SIG-M5 treated with dmso at 0.1 percent for 504 hours (cell line): Measurements from ENCODE around the gene GNAL.
"Not testable (repeated sequence)": the region's sequence is repeated elsewhere in the genome, so short reads cannot be mapped to it uniquely, and the experiment has no call there.

ENCODE experiments used
- DNase-seq: peaks from one replicate; lab custom pipeline; 2025; ENCODE audit not compliant: unreplicated experiment; lab: John Stamatoyannopoulos, UW

Gene GNAL

DNA sequence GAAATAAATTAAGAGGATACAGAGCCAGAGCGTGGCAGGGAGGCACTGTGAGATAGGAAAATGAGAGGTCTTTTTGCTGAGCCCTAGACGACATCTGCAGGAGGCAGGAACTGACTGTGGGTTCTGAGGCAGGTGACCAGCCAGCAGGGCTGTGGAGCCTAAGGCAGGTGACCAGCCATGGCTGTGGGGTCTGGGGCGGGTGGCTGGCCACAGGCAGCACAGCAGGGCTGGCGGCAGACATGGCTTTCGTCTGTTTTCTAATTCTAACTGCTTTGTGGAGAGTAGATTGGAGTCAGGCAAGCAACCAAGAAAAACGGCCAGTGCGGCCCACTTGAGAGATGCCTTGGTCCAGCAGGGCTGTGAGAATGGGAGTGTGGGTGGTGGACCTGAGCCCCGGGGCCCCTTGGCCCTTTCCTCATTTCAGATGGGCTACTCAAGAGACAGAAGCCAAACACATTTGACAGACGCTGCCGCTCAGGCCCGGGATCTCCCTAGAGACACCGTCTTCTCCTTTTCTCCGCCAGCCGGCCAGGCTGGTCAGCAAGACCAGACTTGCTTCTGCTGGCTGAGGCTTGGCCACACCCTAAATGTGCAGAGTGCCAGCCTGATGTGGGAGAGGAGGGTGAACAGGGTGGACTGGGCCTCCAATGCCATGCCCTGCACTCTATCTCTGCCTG is 19.7 kb upstream of the GNAL start:
- DNase-seq: no peak

DNA sequence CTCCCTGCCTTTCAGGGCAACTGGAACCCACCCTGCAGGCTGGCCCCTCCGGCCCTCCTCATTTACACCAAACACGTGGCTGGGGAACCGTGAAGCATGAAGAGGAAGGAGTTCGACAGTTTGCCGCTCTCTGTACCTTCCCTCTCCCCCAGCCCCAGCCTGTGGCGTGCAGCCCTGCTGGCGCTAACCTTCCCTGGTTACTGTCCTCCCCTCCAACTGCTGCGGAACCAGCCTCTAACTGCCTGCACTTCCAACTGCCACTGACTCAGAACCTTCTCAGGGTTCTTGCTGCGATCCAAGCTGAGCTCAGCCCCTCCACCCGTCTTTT is 19.2 kb upstream of the GNAL start:
- no peak for DNase-seq

DNA sequence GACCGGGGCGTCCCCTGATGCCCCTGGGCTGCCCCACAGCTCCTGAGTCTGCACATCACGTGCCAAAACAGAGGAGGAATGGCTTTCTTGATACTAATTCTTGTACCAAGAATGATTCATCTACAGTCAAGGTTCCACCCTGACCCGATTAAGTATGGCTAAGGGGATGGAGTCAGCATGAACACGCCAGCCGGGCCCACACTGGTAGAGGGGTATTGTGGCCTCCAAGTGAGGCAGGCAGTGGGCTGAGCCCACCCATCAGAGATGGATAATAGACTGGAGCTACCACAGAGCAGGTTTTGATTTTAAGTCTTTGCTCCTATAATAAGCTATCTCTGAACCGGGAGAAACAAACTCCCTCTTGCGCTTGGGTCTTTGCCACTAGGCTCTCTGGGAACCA is 17.9 kb upstream of the GNAL start:
- no peak for DNase-seq

DNA sequence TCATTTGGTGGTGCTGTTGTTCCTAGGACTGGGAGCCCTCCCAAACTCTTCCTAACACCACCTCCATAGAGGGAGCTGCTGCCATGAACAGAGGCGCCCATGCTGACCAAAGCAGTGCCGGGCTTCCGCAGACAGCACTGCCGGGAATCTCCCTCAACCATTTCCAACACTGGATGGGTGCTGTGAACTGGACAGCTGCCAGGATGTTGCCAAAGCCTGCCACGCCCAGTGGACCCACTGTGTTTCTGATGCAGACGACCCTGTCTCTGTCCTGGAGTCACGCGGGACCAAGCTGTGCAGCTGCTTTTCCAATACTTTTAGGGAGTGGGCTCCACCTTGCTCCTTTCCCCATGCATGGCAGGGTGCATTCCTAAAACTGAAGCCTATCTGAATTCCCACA is 16.9 kb upstream of the GNAL start:
- no peak for DNase-seq

DNA sequence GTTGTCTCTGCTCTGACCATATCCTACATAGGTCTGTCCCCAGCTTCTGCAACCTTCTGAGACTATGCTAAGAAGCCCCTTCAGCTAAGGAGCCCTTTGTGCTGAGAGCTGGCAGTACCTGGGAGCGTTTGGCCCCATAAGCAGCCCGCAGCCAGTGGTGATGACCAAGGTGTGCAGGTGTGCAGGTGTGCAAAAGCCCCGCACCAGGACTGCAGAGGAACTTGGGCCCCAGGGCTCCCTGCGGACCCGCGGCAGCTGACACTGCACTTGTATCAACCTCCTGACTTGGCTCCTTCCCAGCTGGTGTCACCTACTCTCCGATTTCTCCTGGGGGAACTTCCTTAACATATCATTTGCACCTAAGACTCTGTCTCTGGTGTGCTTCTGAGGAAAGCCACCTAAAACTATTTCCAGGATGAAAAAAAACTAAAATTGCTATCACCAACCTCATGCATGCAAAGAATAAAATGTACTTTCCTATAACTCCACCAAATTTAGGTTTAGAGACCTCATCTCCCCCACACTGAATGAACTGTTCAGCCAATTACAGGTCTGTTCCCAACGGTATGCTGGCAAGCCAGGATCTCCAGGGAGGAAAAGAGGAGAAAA is 16.1 kb upstream of the GNAL start:
- no peak for DNase-seq

DNA sequence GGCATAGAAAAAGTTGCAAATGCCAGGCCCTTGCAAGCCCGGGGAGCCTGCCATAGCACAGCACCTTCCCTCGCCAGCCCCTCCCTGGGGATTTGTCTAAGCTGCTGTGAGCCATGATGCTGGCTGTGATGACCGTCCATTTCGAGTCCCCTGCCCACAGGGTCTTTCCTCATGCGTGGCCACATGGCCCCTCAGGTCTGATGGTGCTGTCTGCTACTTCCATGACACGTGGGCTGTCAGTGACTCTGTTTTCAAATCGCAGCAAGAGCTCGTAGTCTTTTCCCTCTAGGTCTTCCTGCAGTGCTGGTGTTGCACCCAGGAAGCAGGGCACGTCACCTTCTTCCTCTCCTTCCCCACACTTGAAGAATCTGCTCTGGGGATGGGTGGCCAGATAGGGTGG is 15.5 kb upstream of the GNAL start:
- DNase-seq: no peak

DNA sequence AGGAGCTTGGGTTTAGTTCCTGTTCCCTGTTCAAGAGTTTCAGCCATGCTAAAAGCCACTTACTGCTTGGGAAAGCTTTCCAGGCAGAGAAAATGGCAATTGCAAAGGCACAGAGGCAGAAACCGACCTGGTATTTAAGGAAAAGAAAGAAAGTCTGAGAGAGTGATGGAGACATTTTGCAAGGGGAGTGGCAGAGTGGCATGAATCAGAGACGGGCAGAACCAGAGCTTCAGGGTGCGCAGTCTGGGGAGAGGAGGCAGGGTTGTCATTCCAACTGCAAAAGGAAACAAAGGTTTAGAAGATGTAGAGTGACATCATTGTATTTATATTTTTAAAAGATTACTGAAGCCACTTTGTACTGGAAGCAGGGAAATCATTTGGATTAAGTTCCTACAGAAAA is 14.9 kb upstream of the GNAL start:
- no peak for DNase-seq

DNA sequence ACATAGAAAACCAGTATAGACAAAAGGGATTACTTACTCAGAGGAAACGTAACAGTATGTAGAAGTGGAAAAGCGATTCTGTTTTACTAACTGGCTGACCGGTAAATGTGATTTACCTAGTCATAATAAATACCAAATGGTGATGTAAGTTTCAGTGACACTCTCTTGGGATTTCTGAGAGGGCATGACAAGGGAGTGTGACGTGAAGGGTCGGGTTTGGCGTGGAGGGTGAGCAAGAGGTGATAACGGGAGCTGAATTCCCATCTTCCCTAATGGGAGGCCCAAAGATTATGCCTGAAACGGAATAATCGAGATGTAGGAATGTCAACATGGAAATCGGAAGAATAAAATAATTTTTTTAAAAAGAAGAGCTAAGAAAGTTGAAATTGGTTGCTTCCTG is 12.7 kb upstream of the GNAL start:
- no peak for DNase-seq

DNA sequence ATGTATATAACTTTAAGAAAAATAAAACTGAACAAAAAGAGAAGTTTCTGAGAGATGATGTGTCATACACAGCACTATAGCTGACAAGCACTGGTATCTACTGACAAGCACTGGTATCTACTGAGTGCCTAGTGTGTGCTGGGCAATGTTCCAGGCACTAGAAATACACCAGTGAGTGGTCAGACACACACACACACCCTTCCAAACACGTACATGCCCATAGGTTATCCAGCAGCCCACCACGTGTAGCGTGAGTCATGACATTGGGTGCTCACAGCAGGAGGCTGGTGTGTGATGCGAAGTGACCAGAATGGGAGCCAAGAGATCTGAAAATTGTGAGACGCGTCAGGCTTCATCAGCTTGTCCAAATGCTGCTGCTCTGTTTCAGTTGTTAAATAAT is 12.2 kb upstream of the GNAL start:
- DNase-seq: no peak

DNA sequence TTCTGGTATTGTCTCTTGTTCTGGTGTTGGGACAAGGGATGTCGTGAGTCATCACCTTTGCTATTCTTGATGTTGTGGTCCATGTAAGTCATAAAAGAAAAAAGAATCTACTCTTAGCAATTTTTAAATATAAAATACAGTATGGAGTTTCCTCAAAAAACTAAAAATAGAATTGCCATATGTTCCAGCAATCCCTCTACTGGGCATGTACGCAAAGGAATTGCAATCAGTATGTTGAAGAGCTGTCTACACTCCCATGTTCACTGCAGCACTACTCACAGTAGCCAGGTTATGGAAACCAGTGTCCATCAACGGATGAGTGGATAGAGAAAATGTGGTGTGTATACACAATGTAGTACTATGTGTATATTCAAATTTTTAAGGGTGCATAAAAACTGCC is 10.9 kb upstream of the GNAL start:
- DNase-seq: no peak

DNA sequence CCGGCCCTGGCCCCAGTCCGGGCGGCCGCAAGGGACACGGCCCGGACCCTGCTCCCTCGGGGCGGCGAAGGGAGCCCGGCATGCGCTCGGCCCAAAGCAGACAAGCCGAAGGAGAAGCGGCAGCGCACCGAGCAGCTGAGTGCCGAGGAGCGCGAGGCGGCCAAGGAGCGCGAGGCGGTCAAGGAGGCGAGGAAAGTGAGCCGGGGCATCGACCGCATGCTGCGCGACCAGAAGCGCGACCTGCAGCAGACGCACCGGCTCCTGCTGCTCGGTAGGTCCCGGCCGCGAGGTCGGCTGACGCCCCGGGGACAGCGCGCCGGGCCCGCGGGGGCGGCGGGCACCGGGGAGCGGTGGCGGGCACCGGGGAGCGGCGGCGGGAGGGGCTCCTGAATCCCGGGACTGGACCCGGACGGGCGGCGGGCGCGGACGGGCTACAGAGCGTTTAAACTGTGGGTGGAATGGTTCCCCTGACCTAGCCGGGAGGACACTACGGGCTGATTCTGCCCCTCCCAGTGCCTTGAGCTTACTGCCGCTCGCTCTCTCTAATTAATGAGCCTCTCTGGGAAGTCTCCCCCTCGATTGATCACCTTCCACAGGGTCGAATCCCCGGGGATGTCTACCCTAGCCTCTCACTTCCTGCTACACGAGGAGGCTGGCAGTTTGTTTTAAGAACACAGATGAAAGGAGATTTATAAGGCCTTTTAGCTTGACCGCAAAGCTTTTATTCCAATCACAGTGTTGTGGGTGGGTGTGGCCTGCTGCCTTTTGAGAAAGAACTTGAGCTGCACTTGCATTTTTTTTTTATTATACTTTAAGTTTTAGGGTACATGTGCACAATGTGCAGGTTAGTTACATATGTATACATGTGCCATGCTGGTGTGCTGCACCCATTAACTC is 853 bp downstream of the GNAL start:
- no peak for DNase-seq

DNA sequence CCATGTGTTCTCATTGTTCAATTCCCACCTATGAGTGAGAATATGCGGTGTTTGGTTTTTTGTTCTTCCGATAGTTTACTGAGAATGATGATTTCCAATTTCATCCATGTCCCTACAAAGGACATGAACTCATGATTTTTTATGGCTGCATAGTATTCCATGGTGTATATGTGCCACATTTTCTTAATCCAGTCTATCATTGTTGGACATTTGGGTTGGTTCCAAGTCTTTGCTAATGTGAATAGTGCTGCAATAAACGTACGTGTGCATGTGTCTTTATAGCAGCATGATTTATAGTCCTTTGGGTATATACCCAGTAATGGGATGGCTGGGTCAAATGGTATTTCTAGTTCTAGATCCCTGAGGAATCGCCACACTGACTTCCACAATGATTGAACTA is 1.6 kb downstream of the GNAL start:
- not testable (repeated sequence) for DNase-seq

DNA sequence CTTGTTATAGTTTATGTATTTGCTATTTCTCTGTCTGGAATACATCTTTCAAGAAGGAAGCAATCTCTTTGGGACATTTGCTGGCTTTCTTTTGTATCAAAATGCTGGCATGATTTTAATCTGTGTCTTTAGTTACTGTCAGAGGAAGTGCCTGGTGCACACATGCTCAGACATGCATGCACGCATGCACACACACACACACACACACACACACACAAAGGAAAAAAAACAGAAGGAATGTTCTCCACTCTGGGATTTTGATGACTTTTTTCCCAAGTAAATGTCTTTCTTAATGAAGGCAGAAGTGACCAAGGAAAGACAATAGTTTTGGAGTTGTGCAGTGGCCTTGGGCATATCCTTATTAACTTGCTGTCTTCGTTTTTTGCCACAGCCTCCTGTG is 6.7 kb downstream of the GNAL start:
- no peak for DNase-seq

DNA sequence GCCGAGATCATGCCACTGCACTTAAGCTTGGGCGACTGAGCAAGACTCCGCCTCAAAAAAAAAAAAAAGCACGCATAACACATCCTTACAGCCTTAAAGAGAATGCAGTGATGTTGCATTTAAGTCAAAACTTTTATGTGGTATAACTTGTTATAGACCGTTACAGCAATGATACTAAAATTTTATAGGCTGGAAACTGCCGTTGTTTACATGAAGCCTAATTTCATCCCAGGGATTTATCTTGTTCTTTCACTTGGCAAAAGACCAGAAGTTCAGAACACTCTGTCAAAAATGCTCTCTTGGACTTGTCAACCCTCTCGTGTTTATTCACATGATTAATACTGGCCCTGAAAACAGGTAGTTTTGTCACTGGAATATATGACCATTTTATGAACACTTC is 7.4 kb downstream of the GNAL start:
- no peak for DNase-seq

DNA sequence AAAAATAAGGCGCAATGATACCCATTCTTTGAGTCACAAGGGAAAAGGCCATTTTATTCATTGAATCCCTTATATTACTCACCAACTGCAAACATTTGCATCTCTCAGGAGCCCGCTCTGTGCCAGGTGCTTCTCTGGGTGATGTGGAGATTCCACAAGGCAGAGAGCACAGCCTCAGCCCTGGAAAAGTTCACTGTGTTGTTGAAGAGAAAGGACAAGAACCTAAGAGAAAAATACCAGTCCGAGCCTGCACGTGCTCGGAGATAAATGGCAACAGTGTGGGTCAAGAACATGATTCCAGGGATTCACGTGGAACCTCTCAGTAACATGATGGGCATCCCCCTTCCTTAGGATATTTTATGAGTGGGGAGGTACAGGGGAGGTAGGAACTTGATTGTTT is 11.8 kb downstream of the GNAL start:
- DNase-seq: no peak

DNA sequence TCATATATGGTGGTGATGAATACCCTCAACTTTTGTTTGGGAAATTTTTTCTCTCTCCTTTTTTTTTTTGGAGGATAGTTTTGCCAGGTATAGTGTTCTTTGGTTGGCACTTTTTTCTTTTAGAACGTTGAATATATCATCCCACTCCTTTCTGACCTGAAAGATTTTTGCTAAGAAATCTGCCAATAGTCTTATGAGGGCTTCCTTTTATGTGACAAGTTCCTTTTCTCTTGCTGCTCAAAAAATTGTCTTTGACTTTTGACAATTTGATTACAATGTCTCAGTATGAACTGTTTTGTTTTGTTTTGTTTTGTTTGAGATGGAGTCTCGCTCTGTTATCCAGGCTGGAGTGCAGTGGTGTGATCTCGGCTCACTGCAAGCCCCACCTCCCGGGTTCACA is 21.5 kb downstream of the GNAL start:
- DNase-seq: no peak

DNA sequence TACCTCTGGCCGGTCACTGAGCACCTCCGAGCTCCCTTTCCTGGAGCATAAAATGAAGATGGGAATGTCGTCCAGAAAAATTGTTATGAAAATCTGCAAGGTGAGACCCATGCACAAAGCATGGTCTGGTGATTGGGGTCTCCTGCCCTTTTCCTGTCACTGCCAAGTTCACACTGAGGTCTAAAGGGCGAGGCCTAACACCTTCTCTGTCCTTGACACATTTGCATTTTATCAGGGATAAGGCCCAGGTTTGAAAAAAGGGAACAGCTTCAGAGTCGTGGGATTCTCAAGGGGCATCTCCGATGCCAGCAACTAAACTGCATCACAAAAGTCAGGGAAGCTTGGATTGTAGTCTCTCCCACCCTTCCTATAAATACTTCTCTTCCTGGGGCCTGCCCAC is 24.7 kb downstream of the GNAL start:
- no peak for DNase-seq

DNA sequence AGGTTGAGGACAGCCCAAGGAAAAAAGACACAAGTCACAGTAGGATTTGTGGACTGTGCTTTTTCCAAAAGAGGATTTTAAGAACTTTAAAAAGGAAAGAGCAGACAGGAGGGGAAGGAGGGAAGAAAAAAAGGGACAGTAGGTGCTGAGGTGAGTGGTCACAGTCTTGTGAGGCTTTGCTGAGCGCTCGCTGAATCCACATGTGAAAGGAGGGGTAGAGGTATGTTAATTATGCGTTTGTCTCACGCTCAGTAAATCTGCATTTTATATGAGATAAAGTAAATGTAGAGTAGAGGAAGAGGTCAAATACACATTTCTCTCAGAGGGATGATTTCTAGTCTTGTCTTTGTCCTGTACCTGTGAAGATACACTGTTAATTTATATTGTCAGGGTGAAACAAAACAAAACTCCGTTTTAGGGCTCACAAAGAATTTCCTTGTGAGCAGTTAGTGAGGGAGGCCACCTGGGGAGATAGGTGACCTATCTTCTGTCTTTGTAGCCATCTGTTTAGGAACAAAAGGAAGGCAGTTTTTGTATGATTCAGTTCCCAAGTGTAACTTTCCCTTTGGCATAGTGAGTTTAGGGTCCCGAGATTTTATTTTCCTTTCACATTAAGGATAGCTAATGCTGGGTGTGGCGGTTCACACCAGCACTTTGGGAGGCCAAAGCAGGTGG is 25.3 kb downstream of the GNAL start:
- no peak for DNase-seq

DNA sequence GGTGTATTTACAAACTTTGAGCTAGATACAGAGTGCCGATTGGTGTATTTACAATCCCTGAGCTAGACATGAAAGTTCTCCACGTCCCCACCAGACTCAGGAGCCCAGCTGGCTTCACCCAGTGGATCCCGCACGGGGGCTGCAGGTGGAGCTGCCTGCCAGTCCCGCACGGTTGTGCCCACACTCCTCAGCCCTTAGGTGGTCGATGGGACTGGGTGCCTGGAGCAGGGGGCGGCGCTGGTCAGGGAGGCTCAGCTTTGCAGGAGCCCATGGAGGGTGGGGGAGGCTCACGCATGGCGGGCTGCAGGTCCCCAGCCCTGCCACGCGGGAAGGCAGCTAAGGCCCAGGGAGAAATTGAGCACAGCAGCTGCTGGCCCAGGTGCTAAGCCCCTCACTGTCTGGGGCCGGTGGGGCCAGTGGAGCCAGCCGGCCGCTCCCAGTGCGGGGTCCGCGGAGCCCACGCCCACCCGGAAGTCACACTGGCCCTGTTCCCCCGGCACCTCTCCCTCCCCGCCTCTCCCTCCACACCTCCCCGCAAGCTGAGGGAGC is 27.8 kb downstream of the GNAL start:
- not testable (repeated sequence) for DNase-seq

DNA sequence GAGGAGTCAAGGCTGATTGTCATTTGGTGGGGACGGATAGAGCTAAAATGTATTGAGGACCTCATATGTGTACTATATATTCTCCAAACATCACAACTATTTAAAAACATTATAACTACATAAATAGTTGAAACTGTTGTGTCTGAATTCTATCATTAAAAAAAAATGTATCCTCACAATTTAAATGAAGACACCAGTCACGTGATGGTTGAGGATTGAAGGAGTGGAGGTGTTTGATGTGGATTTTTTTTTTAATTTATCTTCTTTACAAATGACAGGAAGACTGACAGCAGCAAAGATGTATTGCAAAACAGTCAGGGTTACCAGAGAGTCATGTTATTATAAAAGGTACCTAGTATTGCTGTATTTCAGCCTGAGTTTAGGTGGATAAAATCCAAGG is 30.0 kb downstream of the GNAL start:
- DNase-seq: no peak

DNA sequence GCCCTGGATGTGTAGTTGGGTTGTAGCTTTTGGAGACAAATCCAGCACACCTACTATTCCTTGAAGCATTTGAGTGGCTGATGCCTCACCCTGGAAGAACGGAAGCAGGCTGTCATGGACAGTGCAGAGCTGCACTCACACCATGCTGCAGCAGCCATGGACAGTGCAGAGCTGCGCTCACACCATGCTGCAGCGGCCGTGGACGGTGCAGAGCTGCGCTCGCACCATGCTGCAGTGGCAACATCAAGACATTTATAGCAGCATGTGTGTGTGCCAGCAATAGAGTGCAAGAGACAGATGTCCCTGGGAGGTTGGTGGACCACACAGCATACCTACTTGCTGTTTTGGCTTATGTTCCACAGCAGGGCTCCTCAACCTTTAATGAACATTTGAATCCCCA is 30.6 kb downstream of the GNAL start:
- DNase-seq: no peak

DNA sequence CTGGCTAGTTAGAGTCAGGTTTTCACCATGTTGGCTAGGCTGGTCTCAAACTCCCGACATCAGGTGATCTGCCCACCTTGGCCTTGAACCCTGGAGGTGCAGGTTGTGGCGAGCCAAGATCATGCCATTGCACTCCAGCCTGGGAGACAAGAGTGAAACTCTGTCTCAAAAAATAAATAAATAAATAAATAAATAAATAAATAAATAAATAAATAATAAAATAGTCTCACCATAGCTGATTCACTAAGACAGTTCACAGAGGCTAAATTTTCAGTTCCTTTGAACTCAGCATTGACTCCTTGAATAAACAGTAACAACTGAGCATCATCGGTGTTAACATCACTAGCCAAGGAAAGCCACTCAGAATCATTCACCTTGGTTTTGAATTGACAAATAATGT is 32.7 kb downstream of the GNAL start:
- DNase-seq: no peak
